Measurements from ENCODE around the gene LIPA.

- TF ChIP-seq POLR2A (IDR thresholded peaks at IDR 0.05) (no peak), CTCF (IDR thresholded peaks at IDR 0.05) (no peak)
Measured at GRCh38 chr10:89295597-89295996, 44.0 kb upstream of the LIPA start.

Data from body of pancreas (tissue), 4 donors.